IPS-11a (cell line): Measurements from ENCODE around the gene CLDN15.
"Not testable (repeated sequence)": the region's sequence is repeated elsewhere in the genome, so short reads cannot be mapped to it uniquely, and the experiment has no call there.

Experiments used
- H3K4me3 ChIP-seq: one replicate; pipeline ENCODE4 v1.5.1; 2013; ENCODE audit warnings: low read depth, low read length, control low read depth

Gene CLDN15

GRCh38 chr7:101200504-101200861, 37.1 kb downstream of the CLDN15 start:
- no peak overlapping the region for H3K4me3 ChIP-seq

- H3K4me3 ChIP-seq: not testable (repeated sequence)
Measured at GRCh38 chr7:101199522-101199921, 38.1 kb downstream of the CLDN15 start.

- H3K4me3 ChIP-seq: no peak overlapping the region
Measured at GRCh38 chr7:101198476-101198875, 39.1 kb downstream of the CLDN15 start.

GRCh38 chr7:101197991-101198390, 39.6 kb downstream of the CLDN15 start:
- no peak overlapping the region for H3K4me3 ChIP-seq

- H3K4me3 ChIP-seq: no peak overlapping the region
Measured at GRCh38 chr7:101195884-101196283, 41.7 kb downstream of the CLDN15 start.

- H3K4me3 ChIP-seq: no peak overlapping the region
Measured at GRCh38 chr7:101189109-101189508, 48.5 kb downstream of the CLDN15 start.

- no peak overlapping the region for H3K4me3 ChIP-seq
Measured at GRCh38 chr7:101186844-101187428, 50.7 kb downstream of the CLDN15 start.

- no peak overlapping the region for H3K4me3 ChIP-seq
Measured at GRCh38 chr7:101186194-101186593, 51.4 kb downstream of the CLDN15 start.

- H3K4me3 ChIP-seq: no peak overlapping the region
Measured at GRCh38 chr7:101185258-101185839, 52.3 kb downstream of the CLDN15 start.
